DMS53 treated with DMSO at 0.1 percent for 48 hours (cell line): Measurements from ENCODE around the gene GALNT9.
"Not testable (repeated sequence)": the region's sequence is repeated elsewhere in the genome, so short reads cannot be mapped to it uniquely, and the experiment has no call there.

Source experiments
- DNase-seq: peaks from one replicate; lab custom pipeline; 2025; ENCODE audit not compliant: unreplicated experiment; lab: John Stamatoyannopoulos, UW

Gene GALNT9

DNA sequence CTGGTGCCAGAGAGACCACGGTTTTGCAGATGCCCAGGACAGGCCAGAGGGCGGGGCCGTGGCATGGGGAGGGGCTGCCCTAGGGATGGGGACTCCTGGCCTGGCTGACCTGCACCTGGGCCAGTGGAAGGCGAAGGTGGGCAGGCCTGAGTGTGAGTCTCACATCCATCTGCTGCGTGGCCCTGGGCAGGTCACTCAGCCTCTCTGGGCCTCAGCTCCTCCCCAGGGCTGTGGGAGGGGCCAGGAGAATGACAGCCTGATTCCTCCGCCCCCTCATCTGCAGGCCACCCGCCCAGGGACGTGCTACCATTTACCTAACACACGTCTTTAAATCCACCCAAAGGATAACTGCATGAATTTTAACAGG is 90.9 kb downstream of the GALNT9 start:
- DNase-seq, result no peak

DNA sequence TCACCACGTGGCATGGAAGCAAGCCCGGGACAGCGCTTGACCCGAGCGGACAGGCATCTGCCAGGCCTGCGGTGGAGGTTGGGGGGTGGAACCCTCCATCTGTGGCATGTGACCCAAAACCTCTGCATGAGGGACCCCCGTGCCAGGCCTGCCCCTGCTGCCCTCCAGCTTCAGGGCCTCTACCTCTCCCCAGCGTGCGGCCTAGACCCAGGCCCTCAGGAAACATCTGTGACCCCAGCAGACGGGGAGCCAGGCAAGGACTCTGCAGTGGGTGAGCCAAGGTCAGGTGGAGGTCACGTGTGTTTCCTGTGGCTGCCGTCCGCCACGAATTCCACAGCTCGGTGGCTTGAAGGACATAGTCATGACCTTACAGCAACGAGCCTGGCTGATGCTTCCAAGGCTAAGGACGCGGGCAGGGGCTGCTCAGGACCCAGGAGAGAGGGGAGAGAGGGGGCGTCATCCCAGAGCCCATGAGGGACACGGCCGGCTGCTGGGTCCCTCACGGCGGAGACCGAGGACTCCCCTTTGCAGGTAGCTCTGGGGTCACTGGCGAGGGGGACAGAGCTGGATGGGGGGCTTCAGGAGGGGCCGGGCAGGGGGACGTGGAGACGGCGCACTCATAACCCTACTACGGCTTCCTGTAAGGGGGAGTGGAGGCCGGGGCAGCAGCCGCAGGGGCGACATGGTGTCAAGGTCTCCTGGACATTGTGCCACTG is 91.5 kb downstream of the GALNT9 start:
- DNase-seq, result no peak

DNA sequence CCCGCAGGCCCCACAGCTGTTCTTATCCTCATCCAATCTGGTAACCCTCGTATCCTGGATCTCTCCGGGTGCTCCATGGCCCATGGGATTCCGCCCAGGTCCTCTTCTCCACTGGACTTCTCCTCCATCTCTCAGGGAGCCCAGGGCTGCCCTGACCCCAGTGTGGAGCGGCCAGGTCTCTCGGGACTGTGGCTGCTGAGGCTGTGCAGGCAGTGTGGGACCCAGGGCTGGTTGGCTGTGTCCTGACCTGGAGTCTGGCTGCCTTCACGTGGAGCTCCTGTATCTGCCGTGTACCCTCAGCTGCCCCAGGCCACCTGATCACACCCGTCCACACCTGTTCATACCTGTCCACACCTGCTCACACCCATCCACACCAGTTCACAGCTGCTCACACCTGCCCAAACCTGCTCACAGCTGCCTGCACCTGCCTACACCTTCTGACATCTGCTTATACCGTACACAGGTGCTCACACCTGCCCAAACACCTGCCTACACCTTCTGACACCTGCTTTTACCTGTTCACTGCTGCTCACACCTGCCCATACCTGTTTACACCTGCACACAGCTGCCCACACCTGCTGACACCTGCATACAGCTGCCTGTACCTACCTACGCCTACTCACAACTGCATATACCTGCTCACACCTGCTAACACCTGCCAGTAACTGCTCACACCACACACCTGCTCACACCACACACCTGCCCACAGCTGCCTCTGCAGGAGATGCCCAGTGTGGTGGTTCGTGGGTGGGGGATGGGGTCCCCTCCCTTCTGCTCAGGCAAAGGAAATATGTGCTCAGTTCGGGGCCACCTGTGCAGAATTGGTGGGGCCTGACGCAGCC is 92.2 kb downstream of the GALNT9 start:
- no peak for DNase-seq

DNA sequence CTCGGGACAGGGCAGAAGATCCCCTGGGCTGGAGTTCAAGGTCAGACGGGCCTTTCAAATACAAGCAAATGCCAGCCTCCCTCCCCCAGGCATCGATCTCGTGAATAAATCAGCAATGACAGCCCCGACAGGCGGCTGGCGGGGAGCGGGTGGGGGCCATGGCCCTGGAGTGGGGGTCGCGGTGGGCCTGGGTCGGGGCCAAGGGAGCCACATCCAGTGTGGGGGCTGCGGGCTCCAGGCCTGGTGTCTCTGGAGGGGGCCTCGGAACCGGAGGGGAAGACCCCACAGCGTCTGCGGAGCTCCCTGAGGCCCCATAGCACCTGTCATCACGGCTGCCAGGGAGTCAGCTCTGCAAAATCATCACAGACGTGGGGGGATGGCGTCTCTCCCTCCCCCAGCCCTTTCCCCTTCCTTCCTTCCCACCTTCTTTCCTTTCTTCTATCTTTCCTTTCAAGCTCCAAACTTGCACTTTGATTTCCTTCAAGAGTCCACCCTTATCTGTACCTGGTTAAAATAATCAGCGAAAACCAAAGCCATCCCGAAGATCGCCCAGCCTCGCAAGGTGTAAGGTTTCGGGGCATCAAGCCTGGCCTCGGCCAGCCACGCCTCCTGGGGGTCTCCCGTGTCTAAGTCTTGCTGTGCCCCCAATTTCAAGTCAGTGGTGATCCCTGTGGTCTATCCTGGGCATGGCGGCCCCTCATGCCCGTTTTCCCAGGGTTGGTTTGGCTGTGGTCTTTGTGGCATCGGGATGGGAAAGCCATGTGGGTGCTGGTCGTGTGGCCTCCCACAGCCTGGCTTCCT is 93.1 kb downstream of the GALNT9 start:
- DNase-seq, result no peak

DNA sequence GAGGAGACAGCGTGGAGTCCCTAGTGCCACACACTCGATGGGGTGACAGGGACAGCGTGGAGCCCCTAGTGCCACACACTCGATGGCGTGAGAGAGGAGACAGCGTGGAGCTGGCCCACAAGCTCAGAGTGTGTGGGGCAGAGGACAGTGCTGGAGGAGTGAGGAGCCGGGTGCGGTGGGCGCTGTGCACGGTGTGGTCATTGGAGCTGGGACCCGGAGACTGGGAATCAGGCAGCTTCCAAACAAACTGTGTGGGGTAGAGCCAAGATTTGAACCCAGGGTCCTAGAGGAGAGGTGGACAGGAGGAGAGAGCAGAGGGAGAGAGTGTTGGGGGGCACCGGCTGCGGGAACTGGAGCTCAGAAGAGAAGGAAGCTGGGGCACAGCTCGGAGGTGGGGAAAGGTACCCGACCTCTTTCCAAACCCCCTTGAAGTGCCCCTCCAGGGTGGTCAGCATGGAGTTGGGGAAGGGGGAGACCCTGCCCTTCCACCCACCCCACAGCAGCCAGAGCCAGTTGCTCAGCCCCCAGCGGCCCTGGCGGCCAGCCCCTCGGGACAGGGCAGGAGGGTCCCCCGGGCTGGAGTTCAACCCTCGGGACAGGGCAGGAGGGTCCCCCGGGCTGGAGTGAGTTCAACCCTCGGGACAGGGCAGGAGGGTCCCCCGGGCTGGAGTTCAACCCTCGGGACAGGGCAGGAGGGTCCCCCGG is 94.1 kb downstream of the GALNT9 start:
- DNase-seq, result no peak

DNA sequence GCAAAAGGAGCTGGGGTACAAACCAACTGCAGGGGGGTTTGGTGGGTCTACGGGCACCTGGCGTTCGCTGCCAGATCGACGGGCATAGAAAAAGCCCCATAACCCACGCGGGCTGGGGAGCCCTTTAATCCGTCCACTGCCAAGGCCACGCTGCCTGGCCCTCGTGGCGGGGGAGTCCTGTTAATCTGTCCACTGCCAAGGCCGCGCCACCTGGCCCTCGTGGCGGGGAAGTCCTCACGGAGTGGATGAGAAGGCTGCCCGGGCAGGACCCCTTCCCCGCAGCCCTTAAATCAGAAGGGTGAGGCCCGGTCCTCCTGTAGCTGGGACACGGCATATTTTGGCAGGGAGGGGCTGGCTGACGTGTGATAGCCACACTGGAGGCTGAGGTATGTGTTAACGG is 99.0 kb downstream of the GALNT9 start:
- DNase-seq, result no peak

DNA sequence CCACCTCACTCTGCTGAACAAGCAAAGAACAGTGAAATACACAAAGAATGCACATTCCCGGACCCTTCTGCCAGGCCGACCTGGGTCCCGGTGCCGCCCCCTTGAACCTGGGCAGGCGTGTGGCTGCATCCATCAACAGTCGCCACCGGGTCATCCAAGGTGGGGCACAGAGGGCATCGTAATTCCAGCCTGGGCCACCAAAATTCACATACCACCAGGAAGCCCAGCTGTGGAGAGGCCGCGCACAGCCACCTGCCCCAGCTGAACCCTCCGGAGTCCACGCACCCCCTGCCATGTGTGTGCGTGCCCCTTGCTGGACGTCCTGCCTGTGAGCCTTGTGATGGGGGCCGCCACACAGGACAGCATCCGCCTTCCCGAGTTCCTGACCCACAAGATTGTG is 99.5 kb downstream of the GALNT9 start:
- no peak for DNase-seq

DNA sequence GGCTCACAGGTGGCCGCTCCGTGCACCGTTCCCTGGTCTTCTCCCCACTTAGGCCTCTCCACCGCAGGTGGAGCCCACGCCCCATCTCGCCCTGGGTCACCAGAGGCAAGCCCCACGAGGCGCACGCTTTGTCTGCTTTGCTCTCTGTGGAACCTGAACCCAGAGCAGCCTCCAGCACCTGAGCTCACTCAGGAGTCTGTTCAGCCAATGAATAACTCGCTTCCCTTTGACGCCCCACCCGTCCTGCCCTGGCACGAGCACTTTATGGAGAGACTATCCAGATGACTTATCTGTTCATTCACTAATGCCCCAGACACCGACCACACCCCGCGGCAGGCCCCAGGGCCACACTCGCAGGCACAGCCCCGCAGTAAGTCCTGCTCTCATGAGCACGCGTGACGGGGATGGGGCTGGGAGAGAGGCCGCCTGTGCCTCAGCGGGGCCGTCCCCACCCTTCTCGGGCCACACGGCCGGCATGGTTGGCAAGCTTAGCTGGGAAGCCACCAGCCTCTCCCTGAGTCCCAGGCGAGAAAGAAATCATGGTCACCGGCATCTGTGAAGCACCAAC is 100.1 kb downstream of the GALNT9 start:
- no peak for DNase-seq

DNA sequence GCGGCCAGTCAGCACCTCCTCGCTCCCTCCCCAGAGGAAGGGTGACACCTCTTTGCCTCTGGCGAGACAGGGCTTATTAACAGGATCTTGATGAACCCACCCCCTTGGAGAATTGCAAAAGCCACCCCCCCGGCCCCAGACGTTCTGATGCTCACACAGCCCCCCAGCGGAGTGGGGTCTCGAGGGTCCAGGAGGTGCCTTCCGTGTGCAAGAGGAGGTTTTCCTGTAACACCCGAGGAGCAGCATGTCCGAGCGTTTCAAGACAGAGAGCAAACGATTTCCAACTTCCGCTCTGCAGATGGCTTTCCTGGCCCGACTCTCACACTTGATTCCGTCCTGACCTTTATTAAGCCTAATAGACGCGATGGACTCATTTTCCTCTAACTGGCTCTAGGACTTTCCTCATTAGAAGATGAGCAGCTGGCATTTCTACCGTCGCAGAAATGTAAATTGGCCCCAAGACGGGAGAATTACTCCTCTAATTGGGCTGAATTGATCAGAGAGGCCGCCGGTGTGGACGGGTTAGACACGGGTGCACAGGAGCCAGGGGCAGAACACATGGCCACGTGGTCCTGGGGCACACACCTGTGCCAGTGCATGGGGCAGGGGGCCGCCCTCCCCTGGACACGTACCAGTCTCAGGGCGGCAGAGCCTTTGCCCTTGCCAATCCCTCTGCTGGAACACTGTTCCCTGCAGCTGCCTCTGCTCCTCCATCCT is 100.8 kb downstream of the GALNT9 start:
- no peak for DNase-seq

DNA sequence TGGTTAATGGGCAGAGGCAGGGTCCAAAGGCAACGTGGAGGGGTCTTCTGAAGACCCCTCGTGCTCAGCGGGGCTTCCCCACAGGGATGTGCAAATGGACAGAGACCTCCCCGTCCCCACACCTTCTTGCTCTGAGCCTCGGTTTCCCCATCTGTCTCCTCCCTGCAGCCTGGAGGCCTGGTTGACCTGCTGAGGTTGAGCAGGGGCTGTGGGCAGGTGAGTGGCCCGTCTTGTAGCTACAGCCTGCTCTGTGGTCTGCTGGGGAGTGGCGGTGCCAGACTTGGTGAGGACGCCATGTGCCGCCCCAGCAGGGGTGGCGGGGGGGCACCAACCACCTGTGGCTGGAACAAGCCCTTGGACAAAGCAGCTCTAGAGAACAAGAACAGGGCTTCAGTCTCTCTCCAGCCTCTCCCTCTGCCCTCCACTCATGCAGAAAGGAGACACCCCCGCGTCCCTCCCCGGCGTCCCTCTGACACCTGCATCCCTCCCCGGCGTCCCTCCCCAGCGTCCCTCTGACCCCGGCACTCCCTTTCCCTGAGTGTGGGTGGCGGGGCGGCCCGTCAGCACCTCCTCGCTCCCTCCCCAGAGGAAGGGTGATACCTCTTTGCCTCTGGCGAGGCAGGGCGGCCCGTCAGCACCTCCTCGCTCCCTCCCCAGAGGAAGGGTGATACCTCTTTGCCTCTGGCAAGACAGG is 101.5 kb downstream of the GALNT9 start:
- DNase-seq, result no peak

DNA sequence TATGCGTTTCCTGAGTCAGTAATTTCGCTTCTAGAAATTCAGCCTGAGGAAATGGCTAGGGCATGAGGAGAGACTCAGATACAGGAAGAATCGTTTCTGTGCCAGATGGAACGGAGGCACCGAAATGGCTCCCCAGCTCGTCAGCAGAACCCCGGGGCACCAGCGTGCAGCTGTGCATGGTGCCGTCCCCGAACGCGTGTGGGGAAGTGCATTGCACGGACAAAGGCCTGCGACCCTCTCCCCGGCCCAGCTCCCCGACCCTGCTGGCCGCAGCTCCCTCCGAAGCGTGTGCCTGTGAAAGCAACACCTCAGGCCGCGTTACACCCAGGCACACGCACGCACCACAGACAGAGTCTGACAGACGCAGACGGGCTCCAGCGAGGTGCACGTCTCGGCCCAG is 102.3 kb downstream of the GALNT9 start:
- DNase-seq, result no peak

DNA sequence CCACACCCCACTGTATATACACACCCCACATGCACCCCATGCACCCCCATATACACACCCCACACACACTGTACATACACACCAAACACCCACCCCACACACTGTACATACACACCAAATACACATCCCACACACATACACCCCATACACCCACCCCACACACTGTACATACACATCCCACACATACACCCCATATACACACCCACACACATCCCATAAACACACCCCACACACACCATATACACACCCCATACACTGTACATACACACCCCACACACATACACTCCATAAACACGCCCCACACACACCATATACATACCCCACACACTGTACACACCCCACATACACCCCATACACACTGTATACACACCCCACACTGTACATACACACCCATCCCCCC is 102.8 kb downstream of the GALNT9 start:
- no peak for DNase-seq

DNA sequence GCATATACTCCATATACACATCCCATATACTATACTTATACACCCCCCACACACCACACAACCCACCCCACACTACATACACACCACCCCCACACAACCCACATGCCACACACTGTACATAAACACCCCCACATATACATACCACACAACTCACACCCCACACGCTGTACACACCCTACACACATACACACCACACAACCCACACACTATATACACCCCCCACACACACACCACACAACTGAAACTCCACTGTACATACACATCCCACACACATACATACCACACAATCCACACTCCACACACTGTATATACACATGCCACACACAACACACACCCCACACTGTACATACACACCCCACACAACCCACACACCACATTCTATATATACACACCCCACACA is 104.2 kb downstream of the GALNT9 start:
- no peak for DNase-seq

DNA sequence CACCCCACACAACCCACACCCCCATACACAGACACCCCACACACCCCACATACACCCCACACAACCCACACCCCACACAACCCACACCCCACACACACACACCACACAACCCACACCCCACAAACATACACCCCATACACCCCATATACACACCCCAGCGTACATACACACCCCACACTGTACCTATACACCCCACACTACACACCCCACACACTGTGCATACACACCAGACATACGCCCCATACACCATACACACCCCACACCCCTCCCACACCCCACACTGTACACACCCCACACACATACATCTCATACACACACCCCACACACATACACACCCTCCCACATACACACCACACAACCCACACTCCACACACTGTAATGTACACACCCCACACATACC is 104.9 kb downstream of the GALNT9 start:
- no peak for DNase-seq

DNA sequence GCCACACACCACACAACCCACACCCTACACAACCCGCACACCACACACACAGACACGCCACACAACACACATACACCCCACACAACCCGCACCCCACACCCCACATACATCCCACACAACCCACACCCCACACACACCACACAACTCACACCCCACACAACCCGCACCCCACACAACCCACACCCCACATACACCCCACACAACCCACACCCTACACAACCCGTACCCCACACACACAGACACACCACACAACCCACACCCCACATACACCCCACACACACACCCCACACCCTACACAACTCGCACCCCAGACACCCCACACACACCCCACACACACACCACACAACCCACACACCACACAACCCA is 106.6 kb downstream of the GALNT9 start:
- no peak for DNase-seq

DNA sequence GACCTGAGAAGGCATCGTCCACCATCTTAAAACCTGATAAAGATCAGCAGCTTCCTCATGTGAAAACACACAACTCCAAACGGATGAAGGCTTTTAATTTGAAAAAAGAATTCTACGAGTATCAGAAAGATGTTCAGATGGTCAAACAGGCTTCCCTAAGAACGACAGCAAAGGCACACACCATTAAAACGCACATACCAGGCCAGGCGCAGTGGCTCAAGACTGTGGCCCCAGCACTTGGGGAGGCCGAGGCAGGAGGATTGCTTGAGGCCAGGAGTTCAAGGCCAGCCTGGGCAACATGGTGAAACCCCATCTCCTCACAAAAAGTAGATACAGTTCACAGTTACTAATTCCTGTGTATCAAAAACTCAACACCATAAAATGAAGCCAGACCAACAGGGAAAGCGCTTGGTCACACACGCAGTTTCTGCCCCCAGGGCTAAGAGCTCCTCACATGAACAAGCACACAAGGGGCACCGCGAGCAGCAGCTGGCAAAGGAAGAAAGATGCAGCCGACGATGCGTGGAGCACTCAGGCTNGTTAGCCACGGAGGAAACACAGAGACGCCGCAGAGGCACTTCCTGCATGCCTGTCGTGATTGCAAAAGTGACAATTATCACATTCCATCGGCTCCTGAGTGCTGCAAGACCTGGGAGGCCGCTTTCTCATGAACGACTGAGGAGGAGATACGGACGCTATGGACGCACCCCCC is 107.1 kb downstream of the GALNT9 start:
- DNase-seq, result no peak

DNA sequence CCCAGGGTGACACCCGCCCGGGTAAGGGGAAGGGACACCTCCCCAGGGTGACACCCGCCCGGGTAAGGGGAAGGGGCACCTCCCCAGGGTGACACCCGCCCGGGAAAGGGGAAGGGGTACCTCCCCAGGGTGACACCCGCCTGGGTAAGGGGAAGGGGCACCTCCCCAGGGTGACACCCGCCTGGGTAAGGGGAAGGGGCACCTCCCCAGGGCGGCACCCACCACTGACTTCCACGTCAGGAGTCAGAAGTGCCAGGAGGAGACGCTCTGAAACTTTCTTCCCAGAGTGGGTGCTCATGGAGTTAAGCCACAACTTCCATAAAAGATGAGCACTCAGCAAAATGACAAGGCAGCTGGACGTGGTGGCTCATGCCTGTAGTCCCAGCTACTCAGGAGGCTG is 109.6 kb downstream of the GALNT9 start:
- DNase-seq, result not testable (repeated sequence)

DNA sequence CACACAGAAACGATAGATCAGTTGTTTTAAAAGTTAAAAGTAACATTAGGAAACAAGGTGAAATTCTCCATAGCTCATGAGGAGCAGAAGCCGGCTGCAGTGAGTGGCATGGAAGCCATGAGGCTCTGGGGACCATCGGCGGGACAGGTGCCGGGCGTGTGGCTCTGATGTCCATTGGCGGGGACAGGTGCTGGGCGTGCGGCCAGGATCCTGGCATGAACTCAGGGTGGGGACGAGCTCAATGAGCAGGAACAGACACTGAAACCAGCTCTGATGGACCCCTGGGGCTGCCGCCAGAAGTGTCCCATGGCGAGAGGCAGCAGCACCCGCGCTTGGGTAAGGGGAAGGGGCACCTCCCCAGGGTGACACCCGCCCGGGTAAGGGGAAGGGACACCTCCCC is 110.1 kb downstream of the GALNT9 start:
- no peak for DNase-seq

DNA sequence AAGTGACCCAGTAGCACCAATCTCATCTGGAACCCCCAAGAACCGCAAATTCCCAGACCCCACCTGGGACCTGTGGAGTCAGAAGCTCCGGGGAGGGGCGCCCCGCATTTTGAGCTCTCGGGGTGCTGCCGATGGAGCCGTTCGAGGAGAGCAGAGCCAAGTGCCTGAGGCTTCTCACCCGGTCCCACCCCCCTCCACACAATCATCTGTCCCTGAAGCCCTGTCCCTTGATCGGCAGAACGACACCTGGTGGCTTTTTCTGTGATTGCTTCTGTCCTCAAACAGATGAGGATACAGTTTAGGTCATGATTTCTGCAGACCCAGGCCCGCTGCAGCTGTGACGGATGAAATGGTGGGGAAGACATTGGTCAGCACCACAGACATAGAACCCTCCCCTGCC is 110.5 kb downstream of the GALNT9 start:
- DNase-seq, result peak; percentile 12
